ENCODE results near the gene PLEKHF1.

DNA sequence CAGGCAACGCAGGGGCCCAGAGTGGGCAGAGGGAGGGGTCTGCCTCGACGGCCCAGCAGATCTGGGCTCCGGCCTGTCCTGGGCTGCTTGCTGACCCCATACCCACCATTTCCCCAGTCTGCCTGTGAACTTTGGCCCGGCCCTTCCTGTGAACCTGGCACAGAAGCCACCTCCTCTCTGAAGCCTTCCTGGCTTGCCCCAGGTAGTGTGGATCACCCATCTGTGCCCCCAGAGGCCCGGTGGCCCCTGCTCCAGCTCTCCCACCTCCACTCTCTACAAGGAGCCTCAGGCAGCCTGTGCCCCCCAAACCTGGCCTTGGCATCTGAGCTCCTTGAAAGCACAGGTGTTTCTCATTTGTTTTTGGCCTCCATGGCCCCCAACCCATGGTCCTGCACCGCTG is 15.7 kb downstream of the PLEKHF1 start:
- TF ChIP-seq, protein P1, sequence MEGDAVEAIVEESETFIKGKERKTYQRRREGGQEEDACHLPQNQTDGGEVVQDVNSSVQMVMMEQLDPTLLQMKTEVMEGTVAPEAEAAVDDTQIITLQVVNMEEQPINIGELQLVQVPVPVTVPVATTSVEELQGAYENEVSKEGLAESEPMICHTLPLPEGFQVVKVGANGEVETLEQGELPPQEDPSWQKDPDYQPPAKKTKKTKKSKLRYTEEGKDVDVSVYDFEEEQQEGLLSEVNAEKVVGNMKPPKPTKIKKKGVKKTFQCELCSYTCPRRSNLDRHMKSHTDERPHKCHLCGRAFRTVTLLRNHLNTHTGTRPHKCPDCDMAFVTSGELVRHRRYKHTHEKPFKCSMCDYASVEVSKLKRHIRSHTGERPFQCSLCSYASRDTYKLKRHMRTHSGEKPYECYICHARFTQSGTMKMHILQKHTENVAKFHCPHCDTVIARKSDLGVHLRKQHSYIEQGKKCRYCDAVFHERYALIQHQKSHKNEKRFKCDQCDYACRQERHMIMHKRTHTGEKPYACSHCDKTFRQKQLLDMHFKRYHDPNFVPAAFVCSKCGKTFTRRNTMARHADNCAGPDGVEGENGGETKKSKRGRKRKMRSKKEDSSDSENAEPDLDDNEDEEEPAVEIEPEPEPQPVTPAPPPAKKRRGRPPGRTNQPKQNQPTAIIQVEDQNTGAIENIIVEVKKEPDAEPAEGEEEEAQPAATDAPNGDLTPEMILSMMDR (IDR thresholded peaks at IDR 0.05; ENCODE audit: low read length): no peak
- no peak for TF ChIP-seq EZH2 (optimal IDR thresholded peaks at IDR 0.05; ENCODE audit: low read depth, low read length)
